ENCODE measurements around the gene MAD1L1. TPM values are rescaled to one million over a fixed set of nuclear protein-coding genes. Genes with fewer than 3 reads are reported as not detected.
A peak's percentile ranks its signal among the peaks of the same experiment; 100 is the strongest.

MAD1L1 gene
- total and polyA plus RNA-seq, 3 donors from 2014 or later = 63.1 to 149 (median 94.6) TPM

DNA sequence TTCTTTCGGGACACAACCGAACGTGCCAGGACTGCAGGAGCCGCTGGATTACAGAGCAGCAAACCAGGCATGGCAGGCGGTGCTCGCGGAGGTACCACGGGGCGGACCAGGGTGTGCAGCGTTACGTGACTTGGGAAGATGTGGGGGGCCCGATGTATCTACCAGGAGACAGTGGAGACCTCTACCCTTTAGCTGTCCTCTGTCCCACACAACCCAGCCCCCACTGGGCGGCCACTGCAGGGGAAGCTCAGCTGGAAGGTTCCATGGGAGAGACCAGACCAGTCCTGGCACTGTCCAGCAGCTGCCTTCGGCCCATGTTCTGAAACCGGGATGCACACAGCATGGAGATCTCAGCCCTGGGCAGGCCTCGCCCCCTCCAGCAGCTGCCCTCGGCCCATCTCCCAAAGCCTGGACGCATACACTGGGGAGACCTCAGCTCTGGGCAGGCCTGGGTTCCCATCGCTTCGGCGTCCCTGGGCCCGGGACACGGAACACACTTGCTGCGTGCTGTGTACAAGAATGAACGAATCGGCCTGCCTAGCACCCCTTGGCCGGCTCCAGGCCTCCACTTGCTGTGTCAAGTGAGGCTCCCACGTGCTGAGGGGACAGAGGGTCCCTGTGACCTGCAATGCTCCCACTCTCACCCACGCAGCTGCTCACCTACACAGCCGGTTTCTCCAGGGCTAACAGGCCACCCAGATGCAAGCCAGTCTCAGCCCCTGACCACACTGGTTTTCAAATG is 385.3 kb downstream of the MAD1L1 start:
- H3K27me3 ChIP-seq = no peaks in the 10 kb centered on the region
- no peak overlapping the region for H3K4me3 ChIP-seq
- no peaks in the 10 kb centered on the region for H3K36me3 ChIP-seq (ENCODE audit: low read depth, missing control alignments)
- intact Hi-C loops (cut with DNase I; ENCODE audit: low total_unique reads) = no loop called here
- no peak overlapping the region for H3K27ac ChIP-seq
- no peak for DNase-seq
- no peaks in the 10 kb centered on the region for H3K9me3 ChIP-seq
- TF ChIP-seq CTCF (IDR thresholded peaks at IDR 0.05) (no peak), POLR2A (IDR thresholded peaks at IDR 0.05) (no peak)
- 85 to 95% methylated on average over 28 to 30 of the region's 30 CpGs for WGBS, 2 donors
- H3K4me1 ChIP-seq = peaks cover 8% of the 10 kb centered on the region

GRCh38 chr7:1846331-1847065 is 386.2 kb downstream of the MAD1L1 start:
- DNase-seq = no peak
- H3K9me3 ChIP-seq = no peaks in the 10 kb centered on the region
- H3K4me3 ChIP-seq = no peak overlapping the region
- intact Hi-C loops (cut with DNase I; ENCODE audit: low total_unique reads) = no loop called here
- H3K27ac ChIP-seq = no peak overlapping the region
- TF ChIP-seq POLR2A (IDR thresholded peaks at IDR 0.05) (no peak), CTCF (IDR thresholded peaks at IDR 0.05) (no peak)
- H3K36me3 ChIP-seq (ENCODE audit: low read depth, missing control alignments) = no peaks in the 10 kb centered on the region
- 88 to 89% methylated on average over 24 to 29 of the region's 29 CpGs for WGBS, 2 donors
- H3K27me3 ChIP-seq = no peaks in the 10 kb centered on the region
- H3K4me1 ChIP-seq = peaks cover 8% of the 10 kb centered on the region

DNA sequence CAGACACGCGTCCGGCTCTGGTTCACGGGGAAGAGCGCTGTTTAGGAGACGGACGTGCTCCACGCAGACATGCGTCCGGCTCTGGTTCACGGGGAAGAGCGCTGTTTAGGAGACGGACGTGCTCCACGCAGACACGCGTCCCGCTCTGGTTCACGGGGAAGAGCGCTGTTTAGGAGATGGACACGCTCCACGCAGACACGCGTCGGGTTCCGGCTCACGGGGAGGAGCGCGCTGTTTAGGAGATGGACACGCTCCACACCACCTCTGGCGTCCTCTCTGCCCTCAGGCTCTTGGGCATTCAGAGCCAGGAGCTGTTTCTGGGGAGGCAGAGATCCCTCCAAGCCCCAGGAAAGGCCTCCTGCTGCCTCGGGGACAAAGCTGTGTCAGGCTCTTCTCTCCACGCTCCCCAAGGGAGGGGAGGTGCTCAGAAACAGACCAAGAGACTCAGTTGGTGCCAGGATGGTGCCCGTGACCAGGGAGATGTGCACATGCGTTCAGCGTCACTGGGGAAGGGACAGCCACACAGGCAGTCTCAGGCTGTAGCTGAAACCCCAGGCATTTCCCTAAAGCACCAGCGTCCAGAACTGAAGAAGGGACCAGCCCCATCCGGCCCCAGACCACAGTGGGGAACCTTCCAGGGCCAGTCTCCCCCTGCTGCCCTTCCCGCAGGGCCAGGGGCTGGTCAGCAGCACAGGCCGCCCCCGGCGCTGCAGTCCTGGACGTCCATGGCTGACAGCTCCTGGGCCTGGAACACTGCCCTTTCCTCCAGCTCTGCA is 387.0 kb downstream of the MAD1L1 start:
- Histone ChIP-seq H3K9me3 (no peaks in the 10 kb centered on the region), H3K36me3 (ENCODE audit: low read depth, missing control alignments) (no peaks in the 10 kb centered on the region), H3K4me3 (no peak overlapping the region), H3K4me1 (peaks cover 8% of the 10 kb centered on the region), H3K27me3 (no peaks in the 10 kb centered on the region), H3K27ac (no peak overlapping the region)
- no peak for DNase-seq
- TF ChIP-seq CTCF (IDR thresholded peaks at IDR 0.05) (no peak), POLR2A (IDR thresholded peaks at IDR 0.05) (no peak)
- intact Hi-C loops (cut with DNase I; ENCODE audit: low total_unique reads) = no loop called here
- WGBS, 2 donors = 87 to 89% methylated on average over 38 to 41 of the region's 43 CpGs

- Histone ChIP-seq H3K4me3 (no peak overlapping the region), H3K27me3 (no peaks in the 10 kb centered on the region), H3K27ac (no peak overlapping the region), H3K9me3 (no peaks in the 10 kb centered on the region), H3K36me3 (ENCODE audit: low read depth, missing control alignments) (no peaks in the 10 kb centered on the region), H3K4me1 (peaks cover 8% of the 10 kb centered on the region)
- no peak for TF ChIP-seq POLR2A (IDR thresholded peaks at IDR 0.05)
- TF ChIP-seq CTCF (IDR thresholded peaks at IDR 0.05) = no peak
- DNase-seq = peak; percentile 87
- WGBS, 2 donors = 75 to 90% methylated on average over 14 to 15 of the region's 16 CpGs
- intact Hi-C loops (cut with DNase I; ENCODE audit: low total_unique reads) = no loop called here
Observed at GRCh38 chr7:1844951-1845390, 387.8 kb downstream of the MAD1L1 start.
